ACC112 (cell line): ENCODE results near the gene OR13A1.
"Not testable (repeated sequence)": the region's sequence is repeated elsewhere in the genome, so short reads cannot be mapped to it uniquely, and the experiment has no call there.

Source experiments
- H2AFZ ChIP-seq: fragments of 200-600 bp; sonication (generic); one replicate; pipeline ENCODE4 v1.6.0; 2017; ENCODE audit warnings: antibody characterized with exemption, low read length; ENCODE audit not compliant: unreplicated experiment
- H3K27ac ChIP-seq: fragments of 200-600 bp; sonication (generic); 2 replicates; pipeline ENCODE4 v1.5.1; 2014; ENCODE audit warnings: low read depth, mild to moderate bottlenecking, antibody characterized with exemption, low read length, moderate library complexity
- H3K27me3 ChIP-seq: fragments of 200-600 bp; sonication (generic); 2 replicates; pipeline ENCODE4 v1.6.1; 2014; ENCODE audit warnings: mild to moderate bottlenecking, antibody characterized with exemption, low read length, moderate library complexity, mixed read lengths; ENCODE audit not compliant: insufficient read depth
- H3K36me3 ChIP-seq: fragments of 200-600 bp; sonication (generic); 2 replicates; pipeline ENCODE4 v1.6.1; 2016; ENCODE audit warnings: mild to moderate bottlenecking, antibody characterized with exemption, low read length, moderate library complexity, mixed read lengths; ENCODE audit not compliant: insufficient read depth
- H3K4me1 ChIP-seq: fragments of 200-600 bp; sonication (generic); one replicate; pipeline ENCODE4 v1.6.1; 2016; ENCODE audit warnings: low read length, mixed read lengths; ENCODE audit not compliant: insufficient read depth, unreplicated experiment, control insufficient read depth
- H3K4me3 ChIP-seq: fragments of 200-600 bp; sonication (generic); 2 replicates; pipeline ENCODE4 v1.5.1; 2014; ENCODE audit warnings: mild to moderate bottlenecking, low read depth, low read length
- H3K79me2 ChIP-seq: fragments of 200-600 bp; sonication (generic); one replicate; pipeline ENCODE4 v1.6.0; 2016; ENCODE audit warnings: low read length; ENCODE audit not compliant: control insufficient read depth, unreplicated experiment, insufficient read depth

The OR13A1 gene

DNA sequence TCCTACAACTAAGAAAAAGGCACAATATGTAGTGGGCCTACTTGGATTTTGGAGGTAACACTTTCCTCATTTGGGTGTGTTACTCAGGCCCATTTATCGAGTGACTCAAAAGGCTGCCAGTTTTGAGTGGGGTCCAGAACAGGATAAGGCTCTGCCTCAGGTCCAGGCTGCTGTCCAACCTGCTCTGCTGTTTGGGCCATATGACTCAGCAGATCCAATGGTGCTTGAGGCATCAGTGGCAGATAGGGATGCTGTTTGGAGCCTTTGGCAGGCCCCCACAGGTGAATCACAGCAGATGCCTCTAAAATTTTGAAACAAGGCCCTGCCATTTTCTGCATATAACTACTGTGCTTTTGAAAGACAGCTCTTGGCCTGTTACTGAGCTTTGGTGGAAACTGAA is 24.5 kb upstream of the OR13A1 start:
- no peaks in the 10 kb centered on the region for H3K4me1 ChIP-seq

GRCh38 chr10:45331824-45332223 is 16.4 kb upstream of the OR13A1 start:
- not testable (repeated sequence) for H2AFZ ChIP-seq, H3K4me1 ChIP-seq, H3K36me3 ChIP-seq, H3K27ac ChIP-seq, H3K79me2 ChIP-seq, H3K4me3 ChIP-seq
- H3K27me3 ChIP-seq, result 0 out of 2 replicates have a peak, but pooled peaks cover 18% of the 10 kb centered on the region

More for the DNA sequence above, 24.5 kb upstream of the OR13A1 start:
- no peak overlapping the region for H3K27ac ChIP-seq
- H3K4me3 ChIP-seq, result no peak overlapping the region
- H3K27me3 ChIP-seq, result 0 out of 2 replicates have a peak, but pooled peaks cover 6% of the 10 kb centered on the region
- no peaks in the 10 kb centered on the region for H3K36me3 ChIP-seq
- H3K79me2 ChIP-seq, result no peaks in the 10 kb centered on the region
- H2AFZ ChIP-seq, result no peak overlapping the region

GRCh38 chr10:45326864-45327263 is 11.5 kb upstream of the OR13A1 start:
- H3K27me3 ChIP-seq, result peaks cover 42% of the 10 kb centered on the region
- not testable (repeated sequence) for H3K4me1 ChIP-seq, H3K27ac ChIP-seq

DNA sequence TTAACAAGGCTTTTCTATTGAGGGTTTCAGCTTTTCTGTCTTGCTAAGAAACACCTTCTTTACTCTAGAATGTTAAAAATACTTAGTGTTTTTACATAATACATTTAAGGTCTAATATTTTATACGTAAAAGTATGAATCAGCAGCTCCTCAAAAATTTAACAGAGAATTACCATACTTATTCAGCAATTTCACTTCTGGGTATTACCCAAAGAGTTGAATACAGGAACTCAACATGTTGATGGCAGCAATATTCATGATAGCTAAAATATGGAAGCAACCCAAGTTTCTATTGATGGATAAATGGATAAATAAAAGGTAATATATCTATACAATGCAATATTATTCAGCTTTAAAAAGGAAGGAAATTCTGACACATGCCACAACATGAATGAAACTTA is 9.7 kb upstream of the OR13A1 start:
- Histone ChIP-seq H3K36me3 (no peaks in the 10 kb centered on the region), H3K79me2 (no peaks in the 10 kb centered on the region), H3K27ac (no peak overlapping the region), H3K4me3 (no peak overlapping the region), H2AFZ (no peak overlapping the region), H3K4me1 (no peaks in the 10 kb centered on the region), H3K27me3 (peaks cover 37% of the 10 kb centered on the region)

More at GRCh38 chr10:45326864-45327263, 11.5 kb upstream of the OR13A1 start:
- H3K36me3 ChIP-seq, H2AFZ ChIP-seq, H3K4me3 ChIP-seq, H3K79me2 ChIP-seq: not testable (repeated sequence)

GRCh38 chr10:45319702-45320101 is 4.3 kb upstream of the OR13A1 start:
- H3K79me2 ChIP-seq, result no peaks in the 10 kb centered on the region
- no peaks in the 10 kb centered on the region for H3K36me3 ChIP-seq
- no peak overlapping the region for H2AFZ ChIP-seq
- H3K27ac ChIP-seq, result no peak overlapping the region
- no peaks in the 10 kb centered on the region for H3K4me1 ChIP-seq
- no peak overlapping the region for H3K4me3 ChIP-seq
- peaks cover 34% of the 10 kb centered on the region for H3K27me3 ChIP-seq

GRCh38 chr10:45313264-45313873 is 2.0 kb downstream of the OR13A1 start:
- H3K27me3 ChIP-seq, result peaks cover 65% of the 10 kb centered on the region
- no peak overlapping the region for H2AFZ ChIP-seq
- no peaks in the 10 kb centered on the region for H3K36me3 ChIP-seq
- no peak overlapping the region for H3K4me3 ChIP-seq
- H3K27ac ChIP-seq, result no peak overlapping the region
- no peaks in the 10 kb centered on the region for H3K4me1 ChIP-seq
- no peaks in the 10 kb centered on the region for H3K79me2 ChIP-seq

DNA sequence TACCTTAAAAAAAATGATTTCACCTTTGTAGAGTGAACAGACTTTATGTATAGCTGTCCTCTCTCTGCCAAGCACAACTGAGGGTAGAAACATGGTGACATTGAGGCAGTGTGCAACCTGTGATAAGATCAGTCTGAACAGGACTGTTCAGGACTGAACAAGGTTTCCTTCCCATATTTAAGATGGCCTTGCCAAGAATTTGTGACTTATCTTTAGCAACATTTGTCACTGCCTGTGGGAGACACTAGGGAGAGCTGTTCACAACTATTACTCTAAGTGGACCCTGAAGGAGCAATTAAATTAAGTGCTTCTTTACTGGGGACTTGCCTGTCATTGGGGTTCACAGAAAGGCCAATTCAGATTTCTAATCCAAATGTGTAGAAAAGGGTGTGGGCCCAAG is 6.7 kb downstream of the OR13A1 start:
- no peaks in the 10 kb centered on the region for H3K4me1 ChIP-seq
- no peaks in the 10 kb centered on the region for H3K36me3 ChIP-seq
- H3K27ac ChIP-seq, result no peak overlapping the region
- H3K4me3 ChIP-seq, result no peak overlapping the region
- H3K79me2 ChIP-seq, result no peaks in the 10 kb centered on the region
- peaks cover 77% of the 10 kb centered on the region for H3K27me3 ChIP-seq
- no peak overlapping the region for H2AFZ ChIP-seq

GRCh38 chr10:45302573-45302972 is 12.8 kb downstream of the OR13A1 start:
- H3K4me1 ChIP-seq, result no peaks in the 10 kb centered on the region

DNA sequence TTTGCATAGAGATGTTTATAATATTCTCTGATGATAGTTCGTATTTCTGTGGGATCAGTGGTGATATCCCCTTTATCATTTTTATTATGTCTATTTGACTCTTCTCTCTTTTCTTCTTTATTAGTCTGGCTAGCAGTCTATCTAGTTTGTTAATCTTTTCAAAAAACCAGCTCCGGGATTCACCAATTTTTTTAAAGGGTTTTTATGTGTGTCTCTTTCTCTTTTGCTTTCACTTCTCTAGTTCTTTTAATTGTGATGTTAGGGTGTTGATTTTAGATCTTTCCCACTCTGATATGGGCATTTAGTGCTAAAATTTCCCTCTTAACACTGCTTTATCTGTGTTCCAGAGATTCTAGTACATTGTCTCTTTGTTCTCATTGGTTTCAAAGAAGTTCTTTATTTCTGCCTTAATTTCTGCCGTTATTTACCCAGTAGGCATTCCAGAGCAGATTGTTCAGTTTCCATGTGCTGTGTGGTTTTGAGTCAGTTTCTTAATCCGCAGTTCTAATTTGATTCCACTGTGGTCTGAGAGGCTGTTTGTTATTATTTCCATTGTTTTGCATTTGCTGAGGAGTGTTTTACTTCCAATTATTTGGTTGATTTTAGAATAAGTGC is 17.0 kb downstream of the OR13A1 start:
- H2AFZ ChIP-seq, H3K36me3 ChIP-seq, H3K27ac ChIP-seq, H3K79me2 ChIP-seq, H3K4me1 ChIP-seq: not testable (repeated sequence)
- H3K27me3 ChIP-seq, result peaks cover 67% of the 10 kb centered on the region
- peak overlapping the region; percentile 62 for H3K4me3 ChIP-seq

More at GRCh38 chr10:45302573-45302972, 12.8 kb downstream of the OR13A1 start:
- no peaks in the 10 kb centered on the region for H3K36me3 ChIP-seq
- H3K79me2 ChIP-seq, result no peaks in the 10 kb centered on the region
- no peak overlapping the region for H3K4me3 ChIP-seq
- H3K27me3 ChIP-seq, result peaks cover 72% of the 10 kb centered on the region
- H3K27ac ChIP-seq, result no peak overlapping the region
- H2AFZ ChIP-seq, result no peak overlapping the region

DNA sequence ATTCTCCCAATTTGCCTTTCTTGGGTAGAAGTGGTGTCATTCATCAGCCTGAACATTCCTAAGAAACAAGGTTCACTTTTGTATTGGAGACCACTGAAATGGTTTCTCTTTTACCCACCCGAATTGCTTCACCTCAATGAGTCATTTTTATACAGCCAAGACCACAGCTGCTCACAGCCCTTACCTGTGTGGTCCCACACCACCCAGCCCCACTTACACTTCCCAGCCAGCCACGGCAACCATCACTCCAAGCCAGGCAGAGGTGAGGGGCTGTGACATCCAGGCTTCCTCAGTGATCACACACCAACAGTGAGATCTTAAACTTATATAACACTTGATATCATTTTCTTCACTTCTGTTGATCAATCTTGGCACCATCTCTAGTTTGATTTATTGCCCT is 20.7 kb downstream of the OR13A1 start:
- H3K36me3 ChIP-seq, result no peaks in the 10 kb centered on the region
- H3K4me3 ChIP-seq, result no peak overlapping the region
- H2AFZ ChIP-seq, result no peak overlapping the region
- no peak overlapping the region for H3K27ac ChIP-seq
- peaks cover 62% of the 10 kb centered on the region for H3K27me3 ChIP-seq
- no peaks in the 10 kb centered on the region for H3K4me1 ChIP-seq
- H3K79me2 ChIP-seq, result no peaks in the 10 kb centered on the region

DNA sequence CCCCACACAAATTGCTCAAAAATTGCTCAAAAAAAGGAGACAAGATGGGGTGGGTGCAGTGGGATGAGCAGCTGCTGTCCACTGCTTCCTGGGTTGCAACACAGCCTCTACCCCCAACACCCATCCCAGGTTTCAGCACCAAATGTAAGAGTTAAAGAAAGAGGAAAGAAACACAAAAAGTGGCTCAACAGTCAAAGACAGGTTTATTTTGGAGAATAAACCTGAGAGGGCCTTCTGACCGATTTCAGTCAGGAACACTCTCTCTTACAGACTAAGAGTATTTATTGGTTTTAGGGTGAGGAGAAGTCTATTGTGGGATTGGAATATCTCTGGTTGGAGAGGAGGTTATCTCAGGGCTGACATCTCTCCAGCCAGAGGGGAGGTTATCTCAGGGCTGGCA is 28.4 kb downstream of the OR13A1 start:
- no peaks in the 10 kb centered on the region for H3K4me1 ChIP-seq
- peaks cover 86% of the 10 kb centered on the region for H3K27me3 ChIP-seq
- H2AFZ ChIP-seq, result no peak overlapping the region
- no peak overlapping the region for H3K27ac ChIP-seq
- no peaks in the 10 kb centered on the region for H3K79me2 ChIP-seq
- H3K4me3 ChIP-seq, result no peak overlapping the region
- no peaks in the 10 kb centered on the region for H3K36me3 ChIP-seq
